ENCODE results near the gene CHMP3.
"Not testable (repeated sequence)": the region's sequence is repeated elsewhere in the genome, so short reads cannot be mapped to it uniquely, and the experiment has no call there.

CHMP3 gene

DNA sequence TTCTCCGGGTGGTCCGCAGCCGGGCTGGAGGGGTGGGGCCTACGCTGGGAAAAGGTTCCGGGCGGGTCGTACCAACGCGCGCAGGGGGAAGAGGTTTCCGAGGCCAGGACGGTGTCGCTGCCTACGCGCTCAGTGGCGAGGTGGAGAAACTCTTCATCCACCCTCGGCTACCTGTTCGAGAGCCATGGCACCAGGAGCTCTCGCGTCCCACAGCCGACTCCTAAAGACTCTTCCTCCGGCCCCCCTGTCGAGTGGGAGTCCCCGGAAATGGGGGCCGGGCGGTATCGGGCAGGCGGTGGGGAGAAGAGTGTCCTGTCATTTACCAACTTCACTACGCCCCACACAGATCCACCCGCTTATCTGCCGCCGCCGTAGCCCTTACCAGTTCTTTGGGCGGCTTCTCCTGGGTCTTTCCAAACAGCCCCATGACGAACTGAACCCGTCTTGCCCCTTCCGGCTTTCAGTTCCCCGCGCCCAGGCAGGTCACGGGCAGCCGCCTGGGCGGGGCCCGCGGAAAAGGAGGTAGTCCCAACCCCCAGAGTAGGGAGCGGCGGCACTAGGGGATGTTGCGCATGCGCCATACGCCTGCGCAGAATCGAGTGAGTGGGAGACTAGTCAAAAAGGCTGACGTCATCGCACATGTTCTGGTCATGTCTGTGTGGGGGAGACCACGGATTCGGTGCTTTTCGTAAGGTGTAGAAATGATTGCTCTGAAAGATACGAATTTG is at the start of gene CHMP3:
TSS of gene CHMP3 (minus strand) at position 522 of the 728 bp plus-strand sequence. CDS start at position 427, 95 bp downstream.
- DNase-seq, result peak; percentile 82 to 90 (median 85)

DNA sequence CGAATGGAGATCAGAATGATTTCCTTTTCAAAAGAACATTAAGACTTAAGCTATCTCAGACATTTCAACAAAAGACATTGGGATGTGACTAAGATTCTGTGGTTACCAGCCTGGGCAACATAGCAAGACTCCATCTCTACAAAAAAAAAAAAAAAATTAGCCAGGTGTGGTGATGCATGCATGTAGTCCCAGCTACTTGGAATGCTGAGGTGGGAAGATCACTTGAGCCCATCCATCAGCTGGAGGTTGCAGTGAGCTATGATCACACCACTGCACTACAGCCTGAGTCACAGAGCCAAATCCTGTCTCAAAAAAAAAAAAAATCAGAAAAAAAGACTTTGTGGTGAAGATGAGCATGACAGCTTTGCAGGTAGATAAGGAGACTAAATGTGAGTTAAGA is 47.6 kb upstream of the CHMP3 start:
- DNase-seq, result no peak

DNA sequence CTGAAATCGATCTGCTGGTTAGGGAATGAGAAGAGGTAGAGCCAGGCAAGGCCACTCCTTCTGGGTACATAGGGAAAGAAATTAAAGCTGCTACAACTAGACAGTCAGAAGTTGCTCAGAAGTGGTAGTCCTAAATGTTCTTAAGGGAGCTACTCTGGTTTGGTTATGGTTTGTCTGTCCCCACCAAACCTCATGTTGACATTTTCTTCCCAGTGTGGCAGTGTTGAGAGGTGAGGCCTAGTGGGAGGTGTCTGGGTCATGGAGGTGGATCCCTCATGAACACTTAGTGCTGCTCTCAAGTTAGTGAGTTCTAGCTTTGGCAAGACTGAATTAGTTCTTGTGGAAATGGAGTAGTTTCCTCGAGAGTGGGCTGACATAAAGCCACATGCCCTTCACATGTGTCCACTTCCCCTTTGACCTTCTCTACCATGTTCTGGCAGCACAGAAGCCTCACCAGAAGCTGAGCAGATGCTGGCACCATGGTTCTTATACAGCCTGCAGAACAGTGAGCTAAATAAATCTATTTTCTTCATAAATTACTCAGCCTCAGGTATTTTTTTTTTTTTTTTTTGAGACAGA is 45.7 kb upstream of the CHMP3 start:
- no peak for DNase-seq

- no peak for DNase-seq
Measured at GRCh38 chr2:86603905-86604304, 40.7 kb upstream of the CHMP3 start.

- no peak for DNase-seq
Measured at GRCh38 chr2:86598966-86599365, 35.7 kb upstream of the CHMP3 start.

GRCh38 chr2:86596118-86596517 is 32.9 kb upstream of the CHMP3 start:
- no peak for DNase-seq

DNA sequence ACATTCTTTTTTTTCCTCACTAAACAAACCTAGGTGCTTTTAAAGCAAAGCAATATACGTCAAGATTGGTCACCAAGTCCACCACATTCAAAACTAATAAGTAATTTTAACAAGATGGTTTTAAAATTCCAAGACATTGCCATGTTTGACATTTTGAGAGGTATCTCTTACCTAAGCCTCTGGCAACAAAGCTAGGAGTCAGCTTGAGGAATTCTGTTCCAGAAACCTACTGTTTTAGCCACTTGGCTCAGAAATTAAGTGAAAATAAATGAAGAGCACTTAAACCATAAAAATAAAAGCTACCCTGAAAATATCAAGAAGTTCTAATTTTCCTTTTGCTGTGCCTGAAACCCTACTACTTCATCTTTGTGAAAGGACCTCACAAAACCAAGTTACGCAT is 30.0 kb upstream of the CHMP3 start:
- DNase-seq, result no peak

DNA sequence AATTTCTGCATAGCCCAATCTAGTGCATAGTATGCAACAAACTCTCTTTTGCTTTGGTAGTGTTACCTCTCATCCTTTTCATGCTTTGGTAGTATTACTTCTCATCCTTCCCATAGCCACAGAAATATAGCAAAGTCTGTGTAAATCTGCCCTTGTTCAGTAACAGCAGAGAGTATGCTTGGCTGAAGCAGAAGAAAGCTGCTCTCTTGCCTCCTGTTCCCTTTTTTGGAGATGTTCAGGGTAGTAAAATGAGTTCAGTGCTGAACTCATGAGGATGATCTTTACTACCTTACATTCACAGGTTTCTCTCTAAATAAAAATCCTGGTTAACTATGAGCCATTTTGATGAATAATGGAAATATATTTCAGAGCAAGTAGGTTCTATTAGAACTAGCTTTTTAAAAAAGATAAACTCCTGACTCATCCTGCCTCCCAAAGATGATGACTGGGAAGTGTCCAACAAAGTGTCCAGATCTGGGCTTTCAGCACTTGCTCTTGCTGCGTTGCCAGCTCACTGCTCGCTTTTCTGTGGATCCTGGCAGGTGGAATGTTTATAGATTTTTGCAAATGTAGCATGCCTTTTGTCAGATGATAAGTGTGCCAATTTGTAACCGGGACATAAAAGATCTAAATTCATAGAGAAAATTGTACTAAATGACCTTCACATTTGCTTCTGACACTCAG is 29.4 kb upstream of the CHMP3 start:
- no peak for DNase-seq

DNA sequence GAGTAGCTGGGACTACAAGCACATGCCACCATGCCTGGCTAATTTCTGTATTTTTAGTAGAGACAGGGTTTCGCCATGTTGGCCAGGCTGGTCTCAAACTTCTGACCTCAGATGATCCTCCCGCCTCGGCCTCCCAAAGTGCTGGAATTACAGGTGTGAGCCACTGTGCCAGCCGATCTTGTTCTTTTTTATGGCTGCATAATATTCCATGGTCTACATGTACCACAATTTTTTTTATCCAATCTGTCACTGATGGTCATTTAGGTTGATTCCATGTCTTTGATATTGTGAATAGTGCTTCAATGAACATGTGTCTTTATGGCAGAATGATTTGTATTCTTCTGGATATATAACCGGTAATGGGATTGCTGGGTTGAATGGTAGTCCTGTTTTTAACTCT is 26.5 kb upstream of the CHMP3 start:
- DNase-seq, result not testable (repeated sequence)

DNA sequence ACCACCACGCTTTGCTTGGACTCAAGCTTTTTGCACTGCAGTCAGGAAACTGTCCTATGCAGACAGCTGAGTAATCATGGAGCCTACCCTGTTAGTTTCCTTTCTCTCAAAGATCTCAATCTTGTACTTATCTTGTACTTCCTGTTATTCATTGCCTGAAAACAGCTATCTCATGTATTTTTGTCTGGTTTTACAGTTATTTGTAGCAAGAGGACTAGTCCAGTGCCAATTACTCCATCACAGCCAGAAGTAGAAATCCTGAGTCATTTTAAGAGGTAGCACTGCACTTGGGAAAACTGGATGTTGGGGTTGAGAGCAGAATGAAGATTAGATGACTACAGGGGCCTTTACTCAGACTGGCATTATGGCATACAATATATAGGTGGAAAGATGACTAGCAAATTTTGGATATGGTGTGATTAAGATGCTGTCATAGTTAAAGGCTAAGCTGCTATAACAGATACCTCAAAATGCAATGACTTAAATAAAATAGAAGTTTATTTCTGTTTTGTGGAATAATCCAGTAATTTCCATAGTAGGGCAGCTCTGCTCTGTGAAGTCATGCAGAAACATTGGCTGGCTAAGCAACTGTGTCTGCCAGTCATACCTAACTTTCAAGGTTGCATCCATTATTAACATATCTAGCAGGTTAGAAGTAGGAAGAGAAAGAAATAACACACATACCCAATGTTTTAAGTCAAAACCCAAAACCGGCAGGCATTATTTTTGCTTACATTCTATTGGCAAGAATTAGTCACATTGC is 21.1 kb upstream of the CHMP3 start:
- no peak for DNase-seq

DNA sequence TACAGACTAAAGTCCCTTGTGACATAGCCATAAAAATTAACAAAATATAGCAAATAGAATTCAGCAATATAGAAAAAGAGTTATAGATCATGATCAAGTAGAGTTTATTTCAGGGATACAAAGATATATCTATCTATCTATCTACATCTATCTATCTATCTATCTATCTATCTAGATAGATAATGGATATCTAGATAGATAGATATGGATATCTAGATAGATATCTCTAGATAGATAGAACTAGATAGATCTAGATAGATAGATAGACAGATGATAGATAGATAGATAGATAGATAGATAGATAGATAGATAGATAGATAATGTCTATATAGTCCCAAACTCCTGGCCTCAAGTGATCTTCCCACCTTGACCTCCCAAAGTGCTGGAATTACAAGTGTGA is 17.3 kb upstream of the CHMP3 start:
- DNase-seq, result no peak

DNA sequence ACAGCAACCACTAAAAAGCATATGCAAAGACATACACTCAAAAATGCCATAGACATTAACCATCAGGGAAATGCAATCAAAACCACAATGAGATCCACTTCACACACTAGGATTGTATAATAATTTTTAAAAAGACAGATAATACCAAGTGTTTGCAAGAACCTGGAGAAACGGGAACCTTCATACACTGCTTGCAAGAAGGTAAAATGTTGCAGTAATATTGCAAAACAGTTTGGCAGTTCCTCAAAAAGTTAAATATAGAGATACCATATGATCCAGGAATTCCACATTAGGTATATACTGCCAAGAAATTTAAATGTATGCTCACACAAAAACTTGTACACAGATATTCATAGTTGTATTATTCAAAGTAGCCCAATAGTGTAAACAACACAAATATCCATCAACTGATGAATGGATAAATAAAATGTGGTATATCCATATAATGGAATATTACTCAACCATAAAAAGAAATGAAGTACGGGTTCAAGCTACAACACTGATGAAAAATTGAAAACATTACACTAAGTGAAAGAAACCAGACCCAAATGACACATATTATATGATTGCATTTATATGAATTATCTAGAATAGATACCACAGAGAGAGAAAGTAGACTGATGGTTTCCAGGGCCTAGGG is 14.7 kb upstream of the CHMP3 start:
- no peak for DNase-seq

- no peak for DNase-seq
Measured at GRCh38 chr2:86570059-86570458, 6.8 kb upstream of the CHMP3 start.

- DNase-seq, result no peak
Measured at GRCh38 chr2:86566821-86567190, 3.6 kb upstream of the CHMP3 start.

DNA sequence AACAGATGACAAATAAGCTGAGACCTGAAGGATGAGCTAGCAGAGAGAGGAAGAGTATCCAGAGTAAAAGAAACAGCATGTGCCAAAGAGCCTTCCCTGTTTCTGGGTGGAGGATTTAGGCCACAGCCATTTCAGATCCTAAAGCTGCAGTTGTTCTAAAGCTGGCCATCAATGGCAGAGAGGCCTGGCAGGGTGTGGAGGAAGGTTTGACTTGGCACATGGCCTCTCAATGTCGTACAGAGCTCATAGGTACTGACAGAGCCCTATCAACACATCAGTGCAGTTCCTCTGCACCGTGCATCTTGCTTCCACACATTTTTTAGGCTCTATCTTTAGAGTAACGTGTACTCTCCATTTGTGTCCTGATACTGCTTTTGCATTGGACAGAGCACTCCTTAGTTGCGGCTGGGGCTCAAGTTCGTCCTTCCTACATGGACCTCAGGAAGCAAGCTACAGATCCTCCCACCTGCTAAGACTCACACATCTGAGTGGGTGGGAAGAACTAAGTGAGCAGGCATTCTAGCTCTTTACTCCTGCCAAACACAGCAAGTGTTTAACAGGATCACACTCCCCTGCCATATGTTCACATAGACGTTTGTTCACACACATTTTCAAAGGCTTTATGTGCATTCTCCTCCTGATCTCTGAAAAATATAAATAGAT is 3.0 kb upstream of the CHMP3 start:
- no peak for DNase-seq

DNA sequence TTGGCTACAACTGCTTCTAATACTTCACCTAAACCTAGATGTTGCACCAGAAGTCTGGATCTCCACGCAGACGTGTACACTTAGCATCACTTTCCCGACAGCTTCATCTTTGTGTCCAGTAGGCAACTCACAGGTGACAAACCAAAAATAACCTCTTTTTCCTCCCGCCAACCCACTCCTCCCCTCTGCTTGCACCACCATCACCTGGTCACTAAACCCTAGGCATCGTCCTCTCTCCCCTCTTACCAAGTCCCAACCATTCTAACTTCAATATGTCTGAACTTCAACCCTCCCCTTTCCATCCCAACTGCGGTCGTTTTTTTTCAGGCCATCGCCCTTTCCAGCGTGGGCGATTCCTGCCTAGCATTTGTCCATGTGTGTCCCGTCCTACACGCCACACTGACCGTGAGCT is 413 bp upstream of the CHMP3 start:
- DNase-seq, result no peak

GRCh38 chr2:86562485-86562921 is 740 bp downstream of the CHMP3 start:
- no peak for DNase-seq

DNA sequence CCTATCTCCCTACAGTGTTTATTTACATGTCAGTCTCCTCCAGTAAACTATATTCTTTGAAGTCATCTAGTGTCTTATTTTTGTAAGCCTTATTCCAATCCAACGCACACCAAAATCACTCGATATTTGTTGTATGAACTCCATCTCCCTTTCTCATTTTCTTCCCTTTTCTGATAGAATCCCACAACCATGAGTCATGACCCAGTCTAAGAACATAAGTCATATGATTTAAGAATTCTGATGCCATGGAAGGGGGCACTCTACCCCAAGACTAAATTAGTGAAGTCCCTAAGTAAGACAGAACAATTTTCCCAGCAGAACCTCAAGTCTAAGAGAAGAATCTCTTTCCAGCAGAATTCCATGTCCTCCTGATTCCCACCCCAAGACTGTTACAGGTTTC is 5.4 kb downstream of the CHMP3 start:
- DNase-seq, result no peak

GRCh38 chr2:86556508-86556907 is 6.7 kb downstream of the CHMP3 start:
- no peak for DNase-seq

DNA sequence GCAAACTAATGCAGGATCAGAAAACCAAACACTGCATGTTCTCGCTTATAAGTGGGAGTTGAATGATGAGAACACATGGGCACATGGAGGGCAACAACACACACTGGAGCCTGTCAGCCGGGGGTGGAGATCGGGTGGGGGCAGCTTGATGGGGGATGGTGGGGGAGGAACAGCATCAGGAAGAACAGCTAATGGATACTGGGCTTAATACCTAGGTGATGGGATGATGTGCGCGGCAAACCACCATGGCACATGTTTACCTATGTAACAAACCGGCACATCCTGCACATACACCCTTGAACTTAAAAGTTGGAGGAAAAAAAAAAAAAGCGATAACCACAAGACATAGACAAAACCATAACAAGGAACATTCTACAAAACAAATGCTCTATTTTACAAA is 10.4 kb downstream of the CHMP3 start:
- DNase-seq, result peak in 1 of 4 experiments; percentile 19

- DNase-seq, result not testable (repeated sequence)
Measured at GRCh38 chr2:86549963-86550725, 13.1 kb downstream of the CHMP3 start.

DNA sequence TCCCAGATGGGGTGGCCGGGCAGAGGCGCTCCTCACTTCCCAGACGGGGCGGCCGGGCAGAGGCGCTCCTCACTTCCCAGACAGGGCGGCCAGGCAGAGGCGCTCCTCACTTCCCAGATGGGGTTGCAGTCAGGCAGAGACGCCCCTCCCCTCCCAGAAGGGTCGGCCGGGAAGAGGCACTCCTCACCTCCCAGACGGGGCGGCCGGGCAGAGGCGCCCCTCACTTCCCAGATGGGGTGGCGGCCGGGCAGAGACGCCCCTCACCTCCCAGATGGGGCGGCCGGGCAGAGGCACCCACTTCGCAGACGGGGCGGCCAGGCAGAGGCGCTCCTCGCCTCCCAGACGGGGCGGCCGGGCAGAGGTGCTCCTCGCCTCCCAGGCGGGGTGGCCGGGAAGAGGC is 13.8 kb downstream of the CHMP3 start:
- DNase-seq, result not testable (repeated sequence)

Data from activated naive CD4-positive, alpha-beta T cell (primary cell).